Mucosa of descending colon (tissue), 3 donors: ENCODE data around the gene SMAD5. TPM values are rescaled to one million over a fixed set of nuclear protein-coding genes. Genes with fewer than 3 reads are reported as not detected.

Source experiments
- ATAC-seq: fragments of 200-7000 bp; cut with Tn5 transposase; one replicate; pipeline ENCODE4 v1.9.1; 2020; ENCODE audit warnings: mild to moderate bottlenecking, moderate library complexity
- DNase-seq, 3 donors: peaks; one replicate each; pipeline ENCODE4 v3.0.0-alpha.2; 2020
- H3K36me3 ChIP-seq: fragments of 200-600 bp; one replicate; pipeline ENCODE4 v1.8.0; 2021; ENCODE audit warnings: low read depth, mild to moderate bottlenecking
- H3K4me1 ChIP-seq: fragments of 200-600 bp; one replicate; pipeline ENCODE4 v1.8.0; 2021; ENCODE audit warnings: low read depth, mild to moderate bottlenecking
- H3K4me3 ChIP-seq: fragments of 200-600 bp; one replicate; pipeline ENCODE4 v1.8.0; 2021; ENCODE audit warnings: mild to moderate bottlenecking
- H3K9me3 ChIP-seq: fragments of 200-600 bp; one replicate; pipeline ENCODE4 v1.8.0; 2021; ENCODE audit warnings: mild to moderate bottlenecking
- intact Hi-C, 2 donors: fragments of 100-400 bp; cut with DNase I in 1 of 2; cut with micrococcal nuclease in 1 of 2; formaldehyde crosslinking; loops; one replicate each; pipeline versions ENCODE4 v1.11.0 to v1.11.1; 2022; cut with DNase I, micrococcal nuclease
- total RNA-seq, 3 donors: library from RNA; stranded (reverse); fragmentation: NEBNext Ultra II Directional in 2 of 3; extraction: Animal tissue kit (Norgen Biotek cat#: 25700) in 2 of 3; gene quantifications; one replicate each; pipeline versions ENCODE4 v1.2.1 to v1.2.4, GENCODE V29; 2021 to 2023
- TF ChIP-seq, protein P1 (sequence below): fragments of 200-600 bp; IDR thresholded peaks from one replicate; pipeline ENCODE4 v1.8.0; 2022; ENCODE audit warnings: antibody characterized with exemption, mild to moderate bottlenecking
- donor health status: DM: no; HTN: no; CAD: no; lungs with moderate emphysema.
- donor health status: DM: no; HTN: no; CAD: no.
- donor health status: DM: no; HTN: yes; CAD: no.

The SMAD5 gene
- total RNA-seq, 3 donors from 2014 or later, result 39.7 to 79.8 (median 42.0) TPM

GRCh38 chr5:136101884-136102283, 30.8 kb upstream of the SMAD5 start:
- H3K9me3 ChIP-seq, result no peaks in the 10 kb centered on the region
- no peak overlapping the region for H3K4me3 ChIP-seq
- TF ChIP-seq, protein P1, sequence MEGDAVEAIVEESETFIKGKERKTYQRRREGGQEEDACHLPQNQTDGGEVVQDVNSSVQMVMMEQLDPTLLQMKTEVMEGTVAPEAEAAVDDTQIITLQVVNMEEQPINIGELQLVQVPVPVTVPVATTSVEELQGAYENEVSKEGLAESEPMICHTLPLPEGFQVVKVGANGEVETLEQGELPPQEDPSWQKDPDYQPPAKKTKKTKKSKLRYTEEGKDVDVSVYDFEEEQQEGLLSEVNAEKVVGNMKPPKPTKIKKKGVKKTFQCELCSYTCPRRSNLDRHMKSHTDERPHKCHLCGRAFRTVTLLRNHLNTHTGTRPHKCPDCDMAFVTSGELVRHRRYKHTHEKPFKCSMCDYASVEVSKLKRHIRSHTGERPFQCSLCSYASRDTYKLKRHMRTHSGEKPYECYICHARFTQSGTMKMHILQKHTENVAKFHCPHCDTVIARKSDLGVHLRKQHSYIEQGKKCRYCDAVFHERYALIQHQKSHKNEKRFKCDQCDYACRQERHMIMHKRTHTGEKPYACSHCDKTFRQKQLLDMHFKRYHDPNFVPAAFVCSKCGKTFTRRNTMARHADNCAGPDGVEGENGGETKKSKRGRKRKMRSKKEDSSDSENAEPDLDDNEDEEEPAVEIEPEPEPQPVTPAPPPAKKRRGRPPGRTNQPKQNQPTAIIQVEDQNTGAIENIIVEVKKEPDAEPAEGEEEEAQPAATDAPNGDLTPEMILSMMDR, result no peak
- ATAC-seq, result no peak
- H3K36me3 ChIP-seq, result no peaks in the 10 kb centered on the region
- intact Hi-C loops, result no loop called here
- DNase-seq, result no peak
- no peaks in the 10 kb centered on the region for H3K4me1 ChIP-seq

- no peaks in the 10 kb centered on the region for H3K4me1 ChIP-seq
- H3K9me3 ChIP-seq, result no peaks in the 10 kb centered on the region
- DNase-seq (no peak), ATAC-seq (no peak)
- intact Hi-C loops, result no loop called here
- no peaks in the 10 kb centered on the region for H3K36me3 ChIP-seq
- TF ChIP-seq, protein P1, result no peak
- no peak overlapping the region for H3K4me3 ChIP-seq
Observed at GRCh38 chr5:136103118-136103517, 29.5 kb upstream of the SMAD5 start.

DNA sequence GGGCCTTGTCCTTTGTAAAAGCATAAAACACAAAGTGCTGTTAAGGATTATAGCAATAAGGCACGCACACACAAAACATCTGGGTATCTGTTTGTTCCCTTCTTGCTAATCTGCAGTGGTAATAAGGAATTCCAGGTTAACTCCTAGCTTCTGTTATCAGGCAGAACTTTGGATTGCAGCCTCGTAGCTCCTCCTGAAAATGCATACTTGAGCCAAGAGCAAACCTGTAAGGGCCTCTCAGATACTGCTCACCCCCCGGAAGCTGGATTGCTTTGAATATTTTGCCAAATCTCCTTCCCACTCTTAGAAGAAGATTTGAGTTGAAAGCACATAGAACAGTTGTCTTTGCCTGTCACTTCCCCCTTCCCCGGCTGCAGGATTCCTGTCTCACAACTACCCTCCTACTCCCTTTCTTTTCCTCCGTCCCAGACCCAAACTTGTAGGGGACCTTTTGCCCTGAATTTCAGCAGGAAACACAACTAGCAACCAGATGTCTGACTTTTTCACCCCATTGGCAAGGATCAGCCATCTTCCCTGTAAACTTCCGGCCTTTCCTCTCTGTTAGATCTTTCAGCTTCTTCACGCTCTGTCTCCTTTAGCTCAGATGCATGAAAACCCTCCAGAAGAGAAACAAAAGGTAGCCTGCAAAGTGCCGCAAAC, 28.2 kb upstream of the SMAD5 start:
- intact Hi-C loops, result no loop called here
- peak; percentile 69 for ATAC-seq
- no peak overlapping the region for H3K4me3 ChIP-seq
- TF ChIP-seq, protein P1, result no peak
- no peak for DNase-seq
- H3K9me3 ChIP-seq, result no peaks in the 10 kb centered on the region
- H3K4me1 ChIP-seq, result no peaks in the 10 kb centered on the region
- no peaks in the 10 kb centered on the region for H3K36me3 ChIP-seq

DNA sequence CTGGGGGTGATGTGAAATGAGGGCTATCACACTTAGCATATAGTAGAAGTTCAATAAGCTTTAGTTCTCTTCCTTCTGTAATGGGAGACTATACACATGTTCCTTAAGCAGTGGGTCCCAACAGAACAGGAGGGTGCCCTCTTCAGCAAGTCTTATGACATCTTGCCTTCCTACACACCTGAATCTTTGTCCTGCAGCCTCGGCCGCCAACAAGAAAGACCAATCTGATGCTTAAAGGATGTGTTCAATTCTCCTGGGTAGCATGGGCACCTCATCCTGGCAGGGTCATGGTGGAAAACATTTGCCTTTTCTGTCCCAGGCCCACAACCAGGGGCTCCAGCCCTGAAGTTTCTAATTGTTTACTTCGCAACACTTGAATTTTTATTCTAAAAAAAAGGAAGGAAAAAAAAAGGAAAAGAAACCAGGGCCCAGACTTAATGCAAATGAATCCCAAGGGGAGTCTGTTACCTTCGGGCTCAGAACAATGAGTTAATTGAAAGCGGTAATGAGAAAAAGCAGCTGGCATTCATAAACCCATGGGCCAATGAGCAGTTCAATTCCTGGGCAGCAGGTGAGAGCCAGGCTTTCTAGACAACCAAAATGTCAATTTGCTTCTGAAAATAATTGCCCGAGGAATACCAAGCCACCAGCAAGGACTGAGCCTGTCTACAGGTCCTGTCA, 26.2 kb upstream of the SMAD5 start:
- H3K4me1 ChIP-seq, result no peaks in the 10 kb centered on the region
- intact Hi-C loops, result no loop called here
- H3K4me3 ChIP-seq, result no peak overlapping the region
- TF ChIP-seq, protein P1, result no peak
- no peaks in the 10 kb centered on the region for H3K36me3 ChIP-seq
- DNase-seq, result no peak
- ATAC-seq, result no peak
- H3K9me3 ChIP-seq, result no peaks in the 10 kb centered on the region

- H3K4me1 ChIP-seq, result no peaks in the 10 kb centered on the region
- no peaks in the 10 kb centered on the region for H3K36me3 ChIP-seq
- TF ChIP-seq, protein P1, result no peak
- ATAC-seq (no peak), DNase-seq (no peak)
- H3K9me3 ChIP-seq, result no peaks in the 10 kb centered on the region
- no peak overlapping the region for H3K4me3 ChIP-seq
- intact Hi-C loops, result no loop called here
Observed at GRCh38 chr5:136108180-136108611, 24.4 kb upstream of the SMAD5 start.
